Measurements from ENCODE around the gene CYB5D1. TPM values are rescaled to one million over a fixed set of nuclear protein-coding genes. Genes with fewer than 3 reads are reported as not detected.

CYB5D1 gene
- total RNA-seq, 5 donors from 2014 or later (not counting 1 experiment from before 2014, with no cell fraction given) = 5.5 to 12.4 (median 8.4) TPM

- Histone ChIP-seq H3K4me1 (ENCODE audit: control insufficient read depth in 1 of 2, extremely low read depth in 1 of 2, insufficient read depth in 2 of 2, low read length in 2 of 2) (peaks cover 15 to 48% of the 10 kb centered on the region in 2 experiments), H3K27ac (ENCODE audit: low read length) (no peak overlapping the region), H3K36me3 (ENCODE audit: control insufficient read depth in 2 of 2, extremely low read depth in 1 of 2, insufficient read depth in 1 of 2, low read length in 1 of 2) (peaks cover 5 to 30% of the 10 kb centered on the region in 2 donors), H3K9me3 (no peaks in the 10 kb centered on the region), H3K27me3 (replicated peaks in 1 of 2; ENCODE audit: control insufficient read depth in 2 of 2, extremely low read depth in 1 of 2, insufficient read depth in 2 of 2, low read length in 1 of 2) (no peaks in the 10 kb centered on the region), H3K4me3 (ENCODE audit: control insufficient read depth in 1 of 2, extremely low read depth in 1 of 2, low read length in 1 of 2) (no peak overlapping the region)
- ChIA-PET POLR2A (interaction anchor here in 1 of 2 donors (0.6 kb wide), 1 partner anchor 52 kb away, joined by 3 read pairs; no protein-coding TSS in a partner anchor), CTCF (interaction anchor here (0.6 to 0.7 kb wide), 2 partner anchors 32 to 212 kb away, joined by 3 to 8 read pairs; no protein-coding TSS in a partner anchor)
- Mint-ChIP-seq H3K36me3 (peaks cover 8% of the 10 kb centered on the region), H3K27ac (no peak overlapping the region), H3K9me3 (no peaks in the 10 kb centered on the region), H3K4me3 (peak overlapping the region in 1 of 3 donors; percentile 33), H3K27me3 (no peaks in the 10 kb centered on the region), H3K4me1 (peaks cover 16 to 23% (median 21%) of the 10 kb centered on the region in 3 donors)
- ATAC-seq (replicated peaks in 1 of 4) (no peak), DNase-seq (peak in 1 of 35 experiments; percentile 31)
- 87% methylated on average over 15 of the region's 21 CpGs for WGBS (ENCODE audit: insufficient coverage)
Measured at GRCh38 chr17:7853691-7854038, 4.1 kb upstream of the CYB5D1 start.

- no peak overlapping the region for H3K27ac Mint-ChIP-seq
- peaks cover 15 to 53% of the 10 kb centered on the region in 2 experiments for H3K4me1 ChIP-seq (ENCODE audit: control insufficient read depth in 1 of 2, extremely low read depth in 1 of 2, insufficient read depth in 2 of 2, low read length in 2 of 2)
- CTCF ChIA-PET = no interaction called here
Measured at GRCh38 chr17:7854078-7854777, 3.6 kb upstream of the CYB5D1 start.

GRCh38 chr17:7854851-7855659 lies 2.7 kb upstream of the CYB5D1 start, which contains the start of gene TMEM88:
Gene TMEM88, plus strand, starts transcription at chr17:7855066. Its CDS starts 9 bp downstream, at chr17:7855075.
- ChIA-PET CTCF (no interaction called here), POLR2A (interaction anchor here in 1 of 2 donors (0.6 to 0.7 kb wide), 2 partner anchors 10 to 43 kb away, joined by 6 to 13 read pairs; no protein-coding TSS in a partner anchor)
- Mint-ChIP-seq H3K9me3 (no peaks in the 10 kb centered on the region), H3K4me1 (peaks cover 16 to 25% (median 21%) of the 10 kb centered on the region in 3 donors), H3K27ac (peak within 1 kb of the TSS in 1 of 2 donors; percentile 48), H3K27me3 (no peaks in the 10 kb centered on the region), H3K36me3 (peaks cover 7% of the 10 kb centered on the region), H3K4me3 (peak within 1 kb of the TSS in 2 of 3 donors; percentile 13 to 33)
- ATAC-seq (replicated peaks in 1 of 4) (no peak), DNase-seq (peak in 4 of 35 experiments; percentile 24 to 38 (median 26))
- Histone ChIP-seq H3K4me3 (ENCODE audit: control insufficient read depth in 1 of 2, extremely low read depth in 1 of 2, low read length in 1 of 2) (no peak within 1 kb of the TSS), H3K27me3 (replicated peaks in 1 of 2; ENCODE audit: control insufficient read depth in 2 of 2, extremely low read depth in 1 of 2, insufficient read depth in 2 of 2, low read length in 1 of 2) (no peaks in the 10 kb centered on the region), H3K36me3 (ENCODE audit: control insufficient read depth in 2 of 2, extremely low read depth in 1 of 2, insufficient read depth in 1 of 2, low read length in 1 of 2) (peaks cover 3 to 20% of the 10 kb centered on the region in 2 donors), H3K4me1 (ENCODE audit: control insufficient read depth in 1 of 2, extremely low read depth in 1 of 2, insufficient read depth in 2 of 2, low read length in 2 of 2) (peaks cover 15 to 53% of the 10 kb centered on the region in 2 experiments), H3K9me3 (no peaks in the 10 kb centered on the region), H3K27ac (ENCODE audit: low read length) (no peak within 1 kb of the TSS)
- 92% methylated on average over 45 of the region's 57 CpGs for WGBS (ENCODE audit: insufficient coverage)

More at GRCh38 chr17:7854078-7854777, 3.6 kb upstream of the CYB5D1 start:
- H3K4me1 Mint-ChIP-seq = peaks cover 16 to 23% (median 21%) of the 10 kb centered on the region in 3 donors
- Histone ChIP-seq H3K4me3 (ENCODE audit: control insufficient read depth in 1 of 2, extremely low read depth in 1 of 2, low read length in 1 of 2) (no peak overlapping the region), H3K27ac (ENCODE audit: low read length) (no peak overlapping the region), H3K36me3 (ENCODE audit: control insufficient read depth in 2 of 2, extremely low read depth in 1 of 2, insufficient read depth in 1 of 2, low read length in 1 of 2) (peaks cover 3 to 26% of the 10 kb centered on the region in 2 donors), H3K27me3 (replicated peaks in 1 of 2; ENCODE audit: control insufficient read depth in 2 of 2, extremely low read depth in 1 of 2, insufficient read depth in 2 of 2, low read length in 1 of 2) (no peaks in the 10 kb centered on the region), H3K9me3 (no peaks in the 10 kb centered on the region)
- 87% methylated on average over 3 of the region's 31 CpGs for WGBS (ENCODE audit: insufficient coverage)
- POLR2A ChIA-PET = no interaction called here
- H3K36me3 Mint-ChIP-seq = peaks cover 8% of the 10 kb centered on the region
- DNase-seq (peak in 1 of 35 experiments; percentile 10), ATAC-seq (replicated peaks in 1 of 4) (no peak)
- no peaks in the 10 kb centered on the region for H3K27me3 Mint-ChIP-seq
- no peaks in the 10 kb centered on the region for H3K9me3 Mint-ChIP-seq
- peak overlapping the region in 1 of 3 donors; percentile 33 for H3K4me3 Mint-ChIP-seq

GRCh38 chr17:7855660-7856010 lies 2.2 kb upstream of the CYB5D1 start:
- H3K9me3 Mint-ChIP-seq = no peaks in the 10 kb centered on the region
- no peaks in the 10 kb centered on the region for H3K27me3 Mint-ChIP-seq
- no peaks in the 10 kb centered on the region for H3K9me3 ChIP-seq
- no peak overlapping the region for H3K27ac ChIP-seq (ENCODE audit: low read length)
- no peak overlapping the region for H3K4me3 ChIP-seq (ENCODE audit: control insufficient read depth in 1 of 2, extremely low read depth in 1 of 2, low read length in 1 of 2)
- peaks cover 7% of the 10 kb centered on the region for H3K36me3 Mint-ChIP-seq
- 53% methylated on average over 12 of the region's 15 CpGs for WGBS (ENCODE audit: insufficient coverage)
- CTCF ChIA-PET = no interaction called here
- peaks cover 15 to 22% (median 19%) of the 10 kb centered on the region in 3 donors for H3K4me1 Mint-ChIP-seq
- H3K27ac Mint-ChIP-seq = peak overlapping the region in 1 of 2 donors; percentile 48
- no peaks in the 10 kb centered on the region for H3K27me3 ChIP-seq (replicated peaks in 1 of 2; ENCODE audit: control insufficient read depth in 2 of 2, extremely low read depth in 1 of 2, insufficient read depth in 2 of 2, low read length in 1 of 2)
- DNase-seq (no peak), ATAC-seq (replicated peaks in 1 of 4) (no peak)
- H3K4me1 ChIP-seq (ENCODE audit: control insufficient read depth in 1 of 2, extremely low read depth in 1 of 2, insufficient read depth in 2 of 2, low read length in 2 of 2) = peaks cover 15 to 53% of the 10 kb centered on the region in 2 experiments
- peak overlapping the region in 1 of 3 donors; percentile 13 for H3K4me3 Mint-ChIP-seq
- POLR2A ChIA-PET = interaction anchor here (0.6 to 1.9 kb wide), 3 partner anchors 11 to 43 kb away, joined by 6 to 13 read pairs (median 11); no protein-coding TSS in a partner anchor
- H3K36me3 ChIP-seq (ENCODE audit: control insufficient read depth in 2 of 2, extremely low read depth in 1 of 2, insufficient read depth in 1 of 2, low read length in 1 of 2) = peaks cover 3 to 18% of the 10 kb centered on the region in 2 donors

GRCh38 chr17:7856011-7856810 lies 1.6 kb upstream of the CYB5D1 start:
- Mint-ChIP-seq H3K27me3 (no peaks in the 10 kb centered on the region), H3K9me3 (no peaks in the 10 kb centered on the region), H3K27ac (no peak overlapping the region), H3K4me3 (no peak overlapping the region), H3K36me3 (peaks cover 7% of the 10 kb centered on the region), H3K4me1 (peaks cover 9 to 17% (median 13%) of the 10 kb centered on the region in 3 donors)
- Histone ChIP-seq H3K4me1 (ENCODE audit: control insufficient read depth in 1 of 2, extremely low read depth in 1 of 2, insufficient read depth in 2 of 2, low read length in 2 of 2) (peaks cover 14 to 48% of the 10 kb centered on the region in 2 experiments), H3K4me3 (ENCODE audit: control insufficient read depth in 1 of 2, extremely low read depth in 1 of 2, low read length in 1 of 2) (peak overlapping the region; percentile 72 to 83), H3K27ac (ENCODE audit: low read length) (peak overlapping the region; percentile 89), H3K27me3 (replicated peaks in 1 of 2; ENCODE audit: control insufficient read depth in 2 of 2, extremely low read depth in 1 of 2, insufficient read depth in 2 of 2, low read length in 1 of 2) (no peaks in the 10 kb centered on the region), H3K36me3 (ENCODE audit: control insufficient read depth in 2 of 2, extremely low read depth in 1 of 2, insufficient read depth in 1 of 2, low read length in 1 of 2) (peaks cover 3 to 21% of the 10 kb centered on the region in 2 donors), H3K9me3 (no peaks in the 10 kb centered on the region)
- ChIA-PET POLR2A (interaction anchor here (0.6 to 1.9 kb wide), 4 partner anchors 11 to 42 kb away, joined by 6 to 13 read pairs (median 10); no protein-coding TSS in a partner anchor), CTCF (interaction anchor here in 1 of 2 donors (1.0 to 1.5 kb wide), 6 partner anchors 11 to 169 kb away, joined by 3 to 9 read pairs (median 7); partner anchors contain the start of genes KDM6B, RNF227, TP53 and WRAP53)
- DNase-seq (peak in 9 of 35 experiments; percentile 16 to 48 (median 31)), ATAC-seq (replicated peaks in 1 of 4) (no peak)
- 11% methylated on average over 24 of the region's 29 CpGs for WGBS (ENCODE audit: insufficient coverage)

Data from T-cell (primary cell).